Thymus (tissue), 11 donors: Measurements from ENCODE around the gene EPB41L2. TPM values are rescaled to one million over a fixed set of nuclear protein-coding genes. Genes with fewer than 3 reads are reported as not detected.
"Not testable (repeated sequence)": the region's sequence is repeated elsewhere in the genome, so short reads cannot be mapped to it uniquely, and the experiment has no call there.

Source experiments
- DNase-seq, 9 donors: peaks; one replicate each; pipeline ENCODE4 v3.0.0-alpha.2; 2013; ENCODE audit warnings: low spot score in 9 of 9, low read depth in 6 of 9, missing footprints in 1 of 9
- H3K27ac ChIP-seq, 2 donors: one replicate each; pipeline ENCODE4 v1.5.1; 2013; ENCODE audit warnings: control low read depth in 1 of 2, low read depth in 1 of 2, low read length in 1 of 2, mild to moderate bottlenecking in 1 of 2, moderate library complexity in 1 of 2
- H3K27me3 ChIP-seq, 2 donors: one replicate each; pipeline ENCODE4 v1.5.1; 2013; ENCODE audit warnings: low read length in 1 of 2; ENCODE audit not compliant: control insufficient read depth in 2 of 2, insufficient read depth in 1 of 2
- H3K36me3 ChIP-seq, 2 donors: one replicate each; pipeline ENCODE4 v1.5.1; 2013; ENCODE audit warnings: low read length in 1 of 2, mild to moderate bottlenecking in 1 of 2, moderate library complexity in 1 of 2; ENCODE audit not compliant: control insufficient read depth in 2 of 2, insufficient read depth in 2 of 2
- H3K4me1 ChIP-seq, 2 donors: one replicate each; pipeline ENCODE4 v1.5.1; 2013; ENCODE audit warnings: low read length in 2 of 2; ENCODE audit not compliant: control insufficient read depth in 2 of 2, insufficient read depth in 2 of 2
- H3K4me3 ChIP-seq, 2 donors: one replicate each; pipeline ENCODE4 v1.5.1; 2013; ENCODE audit warnings: low read length in 2 of 2, control low read depth in 1 of 2, mild to moderate bottlenecking in 1 of 2
- H3K9me3 ChIP-seq, 2 donors: one replicate each; pipeline ENCODE4 v1.5.1; 2013; ENCODE audit warnings: low read length in 1 of 2, mild to moderate bottlenecking in 1 of 2; ENCODE audit not compliant: control insufficient read depth in 2 of 2, insufficient read depth in 1 of 2
- WGBS: extraction: QIAGEN DNeasy Blood & Tissue Kit; methylation state at CpG from one replicate; pipeline ENCODE4 v1.1.7; 2013; 5-methylcytosine and 5-hydroxymethylcytosine counted together
- polyA plus RNA-seq: library from polyadenylated mRNA; stranded (reverse); fragments of 200-250 nt; gene quantifications from one replicate; pipeline ENCODE4 v1.2.3, GENCODE V29; 2013
- total RNA-seq: library from RNA; stranded (reverse); fragments of 120-200 nt; gene quantifications from one replicate; pipeline ENCODE4 v1.2.4, GENCODE V29; 2013
- donor health status: healthy.

EPB41L2 gene
- total and polyA plus RNA-seq, 2 donors, result 19.1 to 22.4 TPM

DNA sequence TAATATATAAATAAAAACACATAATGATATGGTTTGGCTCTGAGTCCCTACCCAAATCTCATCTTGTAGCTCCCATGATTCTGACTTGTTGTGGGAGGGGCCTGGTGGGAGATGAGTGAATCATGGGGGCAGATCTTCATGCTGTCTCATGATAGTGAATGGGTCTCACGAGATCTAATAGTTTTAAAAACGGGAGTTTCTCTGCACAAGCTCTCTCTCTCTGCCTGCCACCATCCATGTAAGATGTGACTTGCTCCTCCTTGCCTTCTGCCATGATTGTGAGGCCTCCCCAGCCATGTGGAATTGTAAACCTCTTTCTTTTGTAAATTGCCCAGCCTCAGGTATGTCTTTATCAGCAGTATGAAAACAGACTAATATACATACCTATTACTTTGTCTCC, 147.4 kb downstream of the EPB41L2 start:
- H3K4me1 ChIP-seq, H3K9me3 ChIP-seq, DNase-seq, H3K4me3 ChIP-seq, H3K36me3 ChIP-seq, H3K27ac ChIP-seq, H3K27me3 ChIP-seq: not testable (repeated sequence)
- WGBS, result 95% methylated on average over 2 of the region's 2 CpGs

DNA sequence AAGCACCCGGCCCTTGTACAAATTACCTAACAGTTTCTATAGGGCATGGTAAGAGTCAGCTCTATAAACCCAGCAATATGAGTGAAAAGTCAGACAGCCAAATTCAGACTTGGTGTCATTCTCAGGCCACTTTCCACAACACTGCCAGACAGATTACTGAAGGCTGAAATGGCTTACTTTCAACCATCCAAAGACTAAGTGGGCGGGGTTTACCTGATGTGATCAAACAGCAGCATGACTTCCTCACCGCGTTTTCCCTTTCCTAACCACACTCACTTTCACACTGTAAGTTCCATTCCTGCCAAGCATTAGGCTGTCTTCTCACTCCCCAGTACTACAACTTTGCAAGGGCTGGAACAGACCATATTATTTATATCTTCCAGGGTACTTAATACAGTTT, 149.9 kb downstream of the EPB41L2 start:
- H3K4me1 ChIP-seq, result peaks cover 0 to 6% of the 10 kb centered on the region in 2 donors
- WGBS, result 49% methylated on average over 4 of the region's 4 CpGs
- no peak overlapping the region for H3K4me3 ChIP-seq
- DNase-seq, result peak; percentile 9 to 69 (median 22)
- no peaks in the 10 kb centered on the region for H3K9me3 ChIP-seq
- H3K27ac ChIP-seq, result no peak overlapping the region
- H3K27me3 ChIP-seq, result no peaks in the 10 kb centered on the region
- H3K36me3 ChIP-seq, result no peaks in the 10 kb centered on the region

DNA sequence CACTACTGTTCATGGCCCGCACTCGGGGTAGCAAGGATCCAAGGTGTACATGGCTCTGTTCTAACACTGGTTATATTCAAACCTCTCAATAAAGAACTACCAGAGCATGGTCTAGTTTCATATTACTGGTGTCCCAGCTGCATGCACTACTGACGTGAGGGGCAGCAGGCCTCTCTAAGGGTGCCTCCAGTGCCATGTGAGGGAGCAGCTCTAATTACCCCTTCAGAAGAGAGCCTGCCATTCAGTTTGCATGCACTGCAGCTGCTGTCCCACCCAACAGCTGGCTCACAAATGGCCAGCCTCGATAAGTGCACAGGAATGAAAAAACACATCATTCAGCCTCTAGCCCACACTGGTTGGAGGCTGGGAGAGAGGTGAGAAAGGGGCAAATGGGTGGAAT, 150.6 kb downstream of the EPB41L2 start:
- no peak overlapping the region for H3K4me3 ChIP-seq
- peaks cover 0 to 6% of the 10 kb centered on the region in 2 donors for H3K4me1 ChIP-seq
- no peaks in the 10 kb centered on the region for H3K27me3 ChIP-seq
- H3K36me3 ChIP-seq, result no peaks in the 10 kb centered on the region
- no peaks in the 10 kb centered on the region for H3K9me3 ChIP-seq
- no peak overlapping the region for H3K27ac ChIP-seq
- WGBS, result 98% methylated on average over 4 of the region's 4 CpGs
- no peak for DNase-seq

DNA sequence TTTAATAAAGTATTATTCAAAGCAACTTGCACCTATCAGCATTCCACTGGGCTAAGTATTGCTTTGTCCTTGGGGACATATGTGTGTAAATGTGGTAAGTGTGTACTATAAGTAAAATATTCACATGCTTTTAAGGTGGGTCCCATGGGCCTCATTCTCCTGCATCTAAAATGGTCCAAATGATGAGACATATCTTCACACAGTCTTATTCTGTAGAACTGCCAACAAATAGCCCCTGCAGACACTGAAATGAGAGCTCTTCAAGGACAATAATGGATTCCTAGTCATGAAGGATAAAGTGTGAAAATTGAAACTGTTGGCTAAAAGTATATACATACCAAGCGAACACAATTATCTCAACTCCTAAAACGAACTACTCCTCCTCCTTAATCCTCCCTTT, 154.1 kb downstream of the EPB41L2 start:
- Histone ChIP-seq H3K4me1 (peaks cover 0 to 6% of the 10 kb centered on the region in 2 donors), H3K27ac (no peak overlapping the region), H3K36me3 (no peaks in the 10 kb centered on the region), H3K27me3 (no peaks in the 10 kb centered on the region), H3K4me3 (no peak overlapping the region), H3K9me3 (no peaks in the 10 kb centered on the region)
- 95% methylated on average over 2 of the region's 2 CpGs for WGBS
- DNase-seq, result no peak

DNA sequence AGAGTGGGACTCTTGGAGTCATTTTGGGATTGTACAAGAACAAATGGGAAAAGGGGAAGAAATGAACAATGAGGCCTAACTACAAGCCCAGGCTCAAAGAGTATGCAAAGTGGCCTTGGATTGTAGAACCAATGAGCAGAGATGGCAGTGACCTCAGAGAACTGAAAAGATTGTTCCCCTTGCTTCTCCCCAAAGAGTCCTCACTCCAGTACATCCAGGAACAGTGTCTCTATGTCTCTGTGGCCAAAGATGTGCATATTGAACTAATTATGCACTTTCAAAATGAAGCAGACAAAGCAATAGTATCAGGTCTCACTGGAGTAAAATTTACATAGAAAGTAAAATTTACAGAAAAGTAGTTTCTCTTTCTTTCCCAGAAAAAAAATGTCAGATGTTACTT, 154.9 kb downstream of the EPB41L2 start:
- Histone ChIP-seq H3K36me3 (no peaks in the 10 kb centered on the region), H3K4me1 (peaks cover 0 to 4% of the 10 kb centered on the region in 2 donors), H3K4me3 (no peak overlapping the region), H3K27ac (no peak overlapping the region), H3K27me3 (no peaks in the 10 kb centered on the region), H3K9me3 (no peaks in the 10 kb centered on the region)
- DNase-seq, result no peak

DNA sequence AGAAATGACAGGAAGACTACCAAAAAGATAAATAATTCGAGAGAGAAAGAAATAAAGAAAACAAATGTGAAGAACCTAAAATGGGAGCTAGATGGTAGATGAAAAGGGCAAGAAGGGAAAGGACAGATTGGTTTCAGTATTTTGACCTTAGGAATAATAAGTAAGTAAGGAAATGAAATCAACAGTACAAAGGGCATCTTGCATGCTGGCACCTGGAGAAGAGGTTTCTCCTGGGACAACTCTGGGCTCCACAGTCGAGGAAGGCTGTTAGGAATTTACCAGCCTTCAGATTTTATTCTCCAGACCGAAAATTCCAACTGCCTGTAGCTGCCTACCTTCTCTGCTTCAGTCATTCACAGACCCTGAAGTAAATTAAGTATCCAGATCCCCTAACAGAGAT, 155.4 kb downstream of the EPB41L2 start:
- 95% methylated on average over 3 of the region's 3 CpGs for WGBS
- Histone ChIP-seq H3K27ac (no peak overlapping the region), H3K36me3 (no peaks in the 10 kb centered on the region), H3K9me3 (no peaks in the 10 kb centered on the region), H3K27me3 (no peaks in the 10 kb centered on the region), H3K4me1 (no peaks in the 10 kb centered on the region), H3K4me3 (no peak overlapping the region)
- DNase-seq, result no peak

DNA sequence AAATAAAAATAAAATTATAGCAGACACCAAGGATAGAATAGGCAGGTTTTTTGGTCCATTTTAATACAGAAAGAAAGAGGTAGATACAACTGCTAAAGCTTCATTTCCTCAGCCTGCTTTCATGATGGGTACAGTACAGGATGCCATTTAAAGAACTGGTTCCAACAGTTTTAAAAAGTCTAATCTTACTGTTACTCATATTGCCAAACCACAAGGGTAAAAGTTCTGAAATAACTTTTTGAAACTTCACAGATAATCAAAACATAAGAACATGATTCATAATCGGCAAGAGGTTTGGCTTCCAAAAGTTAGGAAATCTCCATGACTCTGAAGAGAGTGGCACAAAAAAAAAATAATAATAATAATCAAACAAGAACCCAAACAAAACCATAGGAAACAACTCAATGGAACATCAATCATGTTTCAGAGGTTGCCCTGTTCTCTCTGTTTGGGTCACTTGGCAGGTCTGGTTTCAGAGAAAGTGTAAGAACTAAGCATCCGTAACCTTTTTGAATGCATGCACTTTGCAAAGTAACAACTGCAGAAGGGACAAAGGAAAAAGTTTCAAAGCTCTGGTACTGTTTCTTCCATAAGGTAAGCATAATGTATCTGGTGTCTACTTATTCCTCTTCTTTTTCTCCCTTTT, 156.2 kb downstream of the EPB41L2 start:
- 94% methylated on average over 2 of the region's 2 CpGs for WGBS
- Histone ChIP-seq H3K27ac (no peak overlapping the region), H3K27me3 (no peaks in the 10 kb centered on the region), H3K9me3 (no peaks in the 10 kb centered on the region), H3K4me3 (no peak overlapping the region), H3K4me1 (no peaks in the 10 kb centered on the region), H3K36me3 (no peaks in the 10 kb centered on the region)
- no peak for DNase-seq

DNA sequence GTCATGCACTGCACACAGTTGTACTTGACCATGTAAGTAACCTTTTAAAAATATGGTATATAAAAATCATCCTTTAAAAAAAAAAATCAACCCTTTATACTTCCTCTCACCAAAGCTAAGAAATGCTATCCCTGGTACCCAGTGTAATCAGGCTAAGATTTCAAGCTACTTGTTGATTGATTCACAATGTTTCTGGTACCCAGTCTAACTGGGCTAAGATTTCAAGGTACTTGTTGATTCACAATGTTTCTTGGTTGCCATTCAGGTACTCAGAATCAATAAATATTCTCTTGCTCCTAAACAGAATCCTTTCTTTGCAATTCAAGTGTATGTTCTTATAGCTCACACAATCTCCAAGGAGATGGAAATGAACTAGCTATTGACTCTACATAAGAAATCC, 159.4 kb downstream of the EPB41L2 start:
- no peak overlapping the region for H3K4me3 ChIP-seq
- H3K9me3 ChIP-seq, result no peaks in the 10 kb centered on the region
- no peaks in the 10 kb centered on the region for H3K27me3 ChIP-seq
- no peaks in the 10 kb centered on the region for H3K4me1 ChIP-seq
- no peak for DNase-seq
- H3K27ac ChIP-seq, result no peak overlapping the region
- no peaks in the 10 kb centered on the region for H3K36me3 ChIP-seq

DNA sequence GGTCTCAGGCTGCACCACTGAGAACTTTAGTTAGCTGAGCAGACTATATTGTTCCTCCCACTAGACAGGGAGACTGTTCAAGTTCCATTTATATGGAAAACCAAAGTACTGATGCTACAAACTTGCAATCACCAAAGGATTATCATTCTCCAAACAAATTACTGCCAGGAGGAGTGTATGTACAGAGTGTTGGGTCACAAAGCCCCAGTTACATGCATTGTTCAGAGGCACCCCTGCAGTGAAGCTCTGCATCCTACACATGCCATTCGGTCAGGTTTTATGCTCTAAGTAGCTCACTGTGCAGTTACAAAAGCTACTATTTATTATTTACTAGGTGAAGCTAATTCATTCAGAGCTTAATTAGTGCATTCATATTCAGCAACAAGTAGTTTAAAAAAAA, 160.0 kb downstream of the EPB41L2 start:
- 96% methylated on average over 1 of the region's 1 CpG for WGBS
- no peaks in the 10 kb centered on the region for H3K4me1 ChIP-seq
- no peaks in the 10 kb centered on the region for H3K27me3 ChIP-seq
- H3K4me3 ChIP-seq, result no peak overlapping the region
- DNase-seq, result no peak
- no peak overlapping the region for H3K27ac ChIP-seq
- no peaks in the 10 kb centered on the region for H3K9me3 ChIP-seq
- no peaks in the 10 kb centered on the region for H3K36me3 ChIP-seq

DNA sequence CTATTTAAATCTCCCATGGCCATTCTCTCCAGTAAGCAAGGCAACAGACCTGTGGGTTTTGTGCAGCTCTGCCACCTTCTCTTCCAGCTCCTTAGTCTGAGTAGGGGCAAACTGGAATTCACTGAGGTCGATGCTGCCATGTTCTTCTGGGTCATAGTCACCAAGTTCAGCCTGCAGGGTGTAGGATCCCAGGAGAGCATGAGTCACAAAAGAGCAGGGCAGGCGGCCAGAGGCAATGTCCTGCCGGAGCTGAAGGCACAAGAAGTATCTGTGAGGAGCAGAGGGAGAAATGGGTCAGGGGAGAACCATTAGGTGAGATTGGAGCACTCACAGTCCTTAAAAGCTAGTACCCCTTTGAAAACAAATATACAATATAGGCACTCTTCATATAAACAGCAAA, 162.1 kb downstream of the EPB41L2 start:
- Histone ChIP-seq H3K27ac (no peak overlapping the region), H3K9me3 (no peaks in the 10 kb centered on the region), H3K4me1 (no peaks in the 10 kb centered on the region), H3K4me3 (no peak overlapping the region), H3K36me3 (no peaks in the 10 kb centered on the region), H3K27me3 (no peaks in the 10 kb centered on the region)
- 93% methylated on average over 3 of the region's 3 CpGs for WGBS
- DNase-seq, result no peak
